Measurements from ENCODE around the gene CYP2R1.
"Not testable (repeated sequence)": the region's sequence is repeated elsewhere in the genome, so short reads cannot be mapped to it uniquely, and the experiment has no call there.

Gene CYP2R1

GRCh38 chr11:14884667-14885273, 7.3 kb downstream of the CYP2R1 start:
- POLR2A ChIA-PET = no interaction called here
- CTCF ChIA-PET = no interaction called here
- no peak for TF ChIP-seq CTCF (IDR thresholded peaks at IDR 0.05; ENCODE audit: insufficient read depth, low read length, missing control alignments)
- H3K4me3 ChIP-seq (ENCODE audit: low read depth, low read length) = no peak overlapping the region
- no peak for DNase-seq (ENCODE audit: low read depth, low spot score)

GRCh38 chr11:14883683-14884082, 8.3 kb downstream of the CYP2R1 start:
- H3K4me3 ChIP-seq (ENCODE audit: low read depth, low read length); DNase-seq (ENCODE audit: low read depth, low spot score); POLR2A ChIA-PET; CTCF ChIA-PET: not testable (repeated sequence)

- ChIA-PET POLR2A (no interaction called here), CTCF (interaction anchor here (3.0 kb wide), 1 partner anchor 25 kb away, joined by 11 read pairs; no protein-coding TSS in a partner anchor)
- no peak for TF ChIP-seq CTCF (IDR thresholded peaks at IDR 0.05; ENCODE audit: insufficient read depth, low read length, missing control alignments)
- H3K4me3 ChIP-seq (ENCODE audit: low read depth, low read length) = no peak overlapping the region
- no peak for DNase-seq (ENCODE audit: low read depth, low spot score)
Observed at GRCh38 chr11:14882196-14882595, 9.8 kb downstream of the CYP2R1 start.

- H3K4me3 ChIP-seq (ENCODE audit: low read depth, low read length) = no peak overlapping the region
- CTCF ChIA-PET = interaction anchor here (3.0 kb wide), 1 partner anchor 26 kb away, joined by 11 read pairs; no protein-coding TSS in a partner anchor
- POLR2A ChIA-PET = no interaction called here
- no peak for DNase-seq (ENCODE audit: low read depth, low spot score)
- no peak for TF ChIP-seq CTCF (IDR thresholded peaks at IDR 0.05; ENCODE audit: insufficient read depth, low read length, missing control alignments)
Observed at GRCh38 chr11:14881576-14882193, 10.3 kb downstream of the CYP2R1 start.

- ChIA-PET CTCF (interaction anchor here (1.3 kb wide), 1 partner anchor 32 kb away, joined by 5 read pairs; no protein-coding TSS in a partner anchor), POLR2A (no interaction called here)
- TF ChIP-seq CTCF (IDR thresholded peaks at IDR 0.05; ENCODE audit: insufficient read depth, low read length, missing control alignments) = no peak
- H3K4me3 ChIP-seq (ENCODE audit: low read depth, low read length) = no peak overlapping the region
- DNase-seq (ENCODE audit: low read depth, low spot score) = no peak
Observed at GRCh38 chr11:14875163-14875562, 16.9 kb downstream of the CYP2R1 start.

- no peak for DNase-seq (ENCODE audit: low read depth, low spot score)
- POLR2A ChIA-PET = no interaction called here
- H3K4me3 ChIP-seq (ENCODE audit: low read depth, low read length) = no peak overlapping the region
- CTCF ChIA-PET = no interaction called here
- TF ChIP-seq CTCF (IDR thresholded peaks at IDR 0.05; ENCODE audit: insufficient read depth, low read length, missing control alignments) = no peak
Observed at GRCh38 chr11:14873632-14874031, 18.4 kb downstream of the CYP2R1 start.

- ChIA-PET POLR2A (no interaction called here), CTCF (interaction anchor here (1.0 to 1.2 kb wide), 2 partner anchors 35 to 82 kb away, joined by 3 read pairs; no protein-coding TSS in a partner anchor)
- H3K4me3 ChIP-seq (ENCODE audit: low read depth, low read length) = no peak overlapping the region
- DNase-seq (ENCODE audit: low read depth, low spot score) = no peak
- no peak for TF ChIP-seq CTCF (IDR thresholded peaks at IDR 0.05; ENCODE audit: insufficient read depth, low read length, missing control alignments)
Observed at GRCh38 chr11:14872032-14872431, 20.0 kb downstream of the CYP2R1 start.

GRCh38 chr11:14863775-14864174, 28.3 kb downstream of the CYP2R1 start:
- CTCF ChIA-PET; POLR2A ChIA-PET; H3K4me3 ChIP-seq (ENCODE audit: low read depth, low read length); DNase-seq (ENCODE audit: low read depth, low spot score): not testable (repeated sequence)
